NCI-H446 (cell line): Measurements from ENCODE around the gene SPEM2.

ENCODE experiments used
- DNase-seq, 2 experiments: peaks; one replicate each; lab custom pipeline; 2025; lab: John Stamatoyannopoulos, UW

The SPEM2 gene

GRCh38 chr17:7421186-7421585 is 4.2 kb upstream of the SPEM2 start:
- no peak for DNase-seq

DNA sequence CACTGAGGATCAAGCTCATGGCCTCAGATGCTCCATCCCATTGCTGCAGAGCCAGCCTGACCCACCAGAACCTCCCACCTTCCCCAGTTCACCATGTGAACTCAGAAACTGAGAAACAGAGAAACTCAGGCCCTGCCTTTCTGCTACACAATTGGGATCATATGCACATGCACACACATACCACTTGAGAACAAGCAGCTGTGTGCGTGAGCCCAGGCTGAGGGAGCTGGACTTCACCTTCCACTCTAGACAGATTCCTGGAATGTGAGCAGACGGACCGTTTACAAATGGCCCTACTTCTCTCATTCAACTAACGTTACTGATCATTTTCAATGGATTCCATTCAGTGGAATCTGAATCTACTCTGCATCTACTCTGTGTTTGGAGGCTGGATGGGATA is 1.7 kb upstream of the SPEM2 start:
- DNase-seq = no peak

DNA sequence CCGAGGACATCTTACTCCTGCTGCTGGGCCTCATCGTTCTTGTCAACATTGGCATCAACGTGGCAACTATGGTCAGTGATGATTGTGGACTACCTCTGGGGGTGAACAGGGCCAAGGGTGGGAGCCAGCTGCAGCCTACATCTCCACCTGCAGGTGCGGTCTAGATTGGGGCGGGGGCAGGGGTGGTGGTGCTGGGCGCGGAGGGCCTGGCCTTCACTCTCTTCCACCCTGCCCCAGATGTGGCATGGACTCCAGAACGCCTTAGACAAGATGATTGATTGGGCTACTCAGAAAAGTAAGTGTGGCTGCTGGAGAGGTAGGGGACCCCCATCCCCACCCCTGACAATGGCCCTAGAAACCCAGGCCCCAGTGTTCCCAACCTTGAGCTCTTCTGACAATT is 340 bp downstream of the SPEM2 start:
- DNase-seq = no peak

DNA sequence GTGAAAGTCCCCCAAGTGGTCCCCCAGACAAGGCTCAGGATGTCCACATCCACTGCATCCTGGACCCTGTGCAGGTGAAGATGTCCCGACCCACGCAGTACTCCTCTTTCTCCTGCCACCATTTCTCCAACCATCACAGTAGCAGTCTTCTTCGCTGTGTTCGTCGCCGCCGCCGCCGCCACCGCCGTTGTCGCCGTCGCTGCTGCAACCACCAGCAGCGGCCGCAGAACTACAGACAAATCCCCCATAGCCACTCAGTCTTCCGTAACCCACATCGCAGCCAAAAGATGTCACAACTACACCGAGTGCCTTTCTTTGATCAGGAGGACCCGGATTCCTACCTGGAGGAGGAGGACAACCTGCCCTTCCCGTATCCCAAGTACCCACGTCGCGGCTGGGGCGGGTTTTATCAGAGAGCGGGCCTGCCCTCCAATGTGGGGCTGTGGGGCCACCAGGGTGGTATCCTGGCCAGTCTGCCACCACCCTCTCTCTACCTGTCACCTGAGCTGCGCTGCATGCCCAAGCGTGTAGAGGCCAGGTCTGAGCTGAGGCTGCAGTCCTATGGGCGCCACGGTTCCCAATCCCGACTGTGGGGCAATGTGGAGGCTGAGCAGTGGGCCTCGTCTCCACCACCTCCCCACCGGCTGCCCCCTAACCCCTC is 917 bp downstream of the SPEM2 start:
- DNase-seq = no peak

GRCh38 chr17:7426896-7427489 is 1.6 kb downstream of the SPEM2 start:
- DNase-seq = no peak

- DNase-seq = no peak
Observed at GRCh38 chr17:7427549-7427948, 2.1 kb downstream of the SPEM2 start.

DNA sequence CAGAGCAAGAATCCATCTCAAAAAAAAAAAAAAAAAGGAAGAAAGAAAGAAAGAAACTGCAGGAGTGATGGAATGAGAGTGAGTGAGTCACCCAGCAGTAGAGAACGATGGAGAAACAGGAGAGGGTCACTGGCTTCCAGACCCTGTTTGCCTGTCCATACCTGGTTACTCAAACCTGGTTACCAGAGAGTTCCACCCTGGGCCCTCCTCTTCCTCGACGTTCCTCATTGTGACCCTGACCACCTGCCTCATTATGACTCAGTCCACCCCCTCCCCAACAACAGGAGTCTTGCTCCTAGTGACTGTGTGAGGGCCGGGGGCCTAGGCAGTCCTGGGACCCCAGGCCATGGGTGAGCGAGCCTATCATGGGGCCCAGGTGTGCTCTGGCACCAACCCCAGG is 3.1 kb downstream of the SPEM2 start, which contains the start of gene SPEM3:
TSS of gene SPEM3 (plus strand) at position 301 of the 400 bp plus-strand sequence. CDS start at position 347, 46 bp downstream.
- no peak for DNase-seq

DNA sequence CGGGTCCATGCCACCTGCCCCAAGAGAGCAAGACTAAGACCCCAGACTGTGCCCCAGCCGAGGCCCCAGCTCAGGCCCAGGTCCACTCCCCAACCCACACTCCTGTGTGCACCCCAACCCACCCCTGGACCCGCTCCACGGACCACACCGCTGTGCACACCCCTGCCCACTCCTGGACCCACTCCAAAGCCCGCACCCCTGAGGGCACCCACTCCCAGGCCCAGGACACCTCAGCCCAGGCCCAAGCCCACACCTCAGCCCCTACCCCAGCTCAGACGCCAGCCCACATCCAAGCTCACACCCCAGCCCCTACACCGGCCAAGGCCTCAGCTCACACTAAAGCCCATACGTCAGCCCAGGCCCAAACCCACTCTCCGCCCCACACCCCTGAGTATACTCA is 4.3 kb downstream of the SPEM2 start:
- DNase-seq = no peak

GRCh38 chr17:7431231-7431630 is 5.8 kb downstream of the SPEM2 start:
- DNase-seq = no peak

- DNase-seq = no peak
Observed at GRCh38 chr17:7432296-7432695, 6.9 kb downstream of the SPEM2 start.

- DNase-seq = peak in 1 of 2 experiments; percentile 34
Observed at GRCh38 chr17:7435676-7436555, 10.5 kb downstream of the SPEM2 start.

GRCh38 chr17:7436556-7437368 is 11.3 kb downstream of the SPEM2 start:
- DNase-seq = peak; percentile 28 to 81

DNA sequence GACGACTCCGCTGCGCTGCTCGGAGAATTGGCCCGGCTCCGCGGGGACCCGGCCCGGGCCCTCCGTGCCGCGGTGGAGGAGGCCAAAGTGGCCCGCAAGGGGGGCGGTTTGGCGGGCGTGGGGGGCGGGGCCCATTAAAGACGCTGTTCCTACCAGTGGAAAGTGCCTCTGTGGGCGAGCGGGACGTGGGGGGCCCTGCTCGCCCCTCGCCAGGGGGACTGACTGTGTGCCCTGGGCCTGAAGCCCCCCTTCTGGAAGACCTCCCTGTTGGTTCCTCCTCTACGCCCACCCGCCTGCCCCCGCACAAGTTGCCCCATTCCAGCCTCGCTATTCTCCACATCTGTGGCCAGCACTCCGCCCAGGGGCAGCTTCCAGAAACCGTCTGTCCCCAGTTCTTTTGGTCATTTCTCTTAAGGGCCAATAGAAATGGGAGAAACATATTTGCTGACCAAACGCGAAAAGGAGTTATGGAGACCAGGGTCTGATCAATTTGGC is 12.0 kb downstream of the SPEM2 start:
- no peak for DNase-seq

- no peak for DNase-seq
Observed at GRCh38 chr17:7437950-7438614, 12.7 kb downstream of the SPEM2 start.

GRCh38 chr17:7438656-7439460 is 13.4 kb downstream of the SPEM2 start:
- DNase-seq = no peak

DNA sequence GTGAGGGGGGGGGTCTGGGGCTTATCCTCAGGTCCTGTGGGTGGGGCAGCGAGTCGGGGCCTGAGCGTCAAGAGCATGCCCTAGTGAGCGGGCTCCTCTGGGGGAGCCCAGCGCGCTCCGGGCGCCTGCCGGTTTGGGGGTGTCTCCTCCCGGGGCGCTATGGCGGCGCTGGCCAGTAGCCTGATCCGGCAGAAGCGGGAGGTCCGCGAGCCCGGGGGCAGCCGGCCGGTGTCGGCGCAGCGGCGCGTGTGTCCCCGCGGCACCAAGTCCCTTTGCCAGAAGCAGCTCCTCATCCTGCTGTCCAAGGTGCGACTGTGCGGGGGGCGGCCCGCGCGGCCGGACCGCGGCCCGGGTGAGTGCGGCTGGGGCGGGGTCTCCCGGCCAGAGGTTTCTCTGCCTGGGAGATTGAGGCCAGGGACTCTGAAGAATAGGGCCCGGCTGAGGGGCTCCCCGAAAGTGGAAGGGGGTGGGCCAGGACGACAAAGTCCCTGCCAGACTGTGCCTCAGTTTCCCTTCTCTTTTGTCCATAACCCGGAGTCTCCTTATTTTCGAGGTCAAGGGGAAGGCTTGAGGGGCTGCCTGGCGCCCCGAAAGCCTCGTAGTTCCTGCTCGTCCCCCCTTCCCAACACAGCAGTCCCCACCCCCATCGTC is 14.2 kb downstream of the SPEM2 start, which contains the start of gene FGF11:
TSS of gene FGF11 (plus strand) at position 51 of the 651 bp plus-strand sequence. CDS start at position 160, 109 bp downstream.
- no peak for DNase-seq

GRCh38 chr17:7440113-7440833 is 14.9 kb downstream of the SPEM2 start:
- DNase-seq = peak; percentile 57 to 72

DNA sequence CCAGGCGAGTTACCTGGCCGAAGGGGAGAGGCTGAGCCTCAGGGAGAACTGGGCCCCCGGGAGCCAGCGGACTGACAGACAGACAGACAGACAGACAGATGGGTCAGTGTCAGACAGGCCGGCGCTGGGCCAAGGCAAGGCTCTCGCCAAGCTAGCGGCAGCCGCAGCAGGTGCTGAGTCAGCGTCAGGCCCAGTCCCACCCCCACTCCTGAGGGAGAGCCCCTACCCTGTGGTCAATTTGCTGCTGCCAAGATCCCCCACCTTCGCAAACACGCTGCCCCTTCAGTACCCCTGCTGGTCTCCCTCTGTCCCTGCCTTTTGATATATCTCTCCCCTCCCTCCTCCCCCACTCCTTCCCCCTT is 15.4 kb downstream of the SPEM2 start:
- peak in 1 of 2 experiments; percentile 67 for DNase-seq

- no peak for DNase-seq
Observed at GRCh38 chr17:7441266-7441665, 15.8 kb downstream of the SPEM2 start.
